GM13976 (cell line): ENCODE measurements around the gene WASL.

Source experiments
- DNase-seq: peaks from one replicate; pipeline ENCODE4 v3.0.0; 2012; ENCODE audit warnings: low spot score
- in situ Hi-C: fragments of 300-500 bp; cut with MboI; formaldehyde crosslinking; loops from one replicate; pipeline ENCODE4 v1.12.0; 2022; ENCODE audit warnings: low sequenced_read_pairs, mixed read lengths, inconsistent platforms; ENCODE audit not compliant: unreplicated experiment
- TF ChIP-seq, protein P1 (sequence below): IDR thresholded peaks from 2 replicates; pipeline ENCODE4 v1.5.1; 2012; ENCODE audit warnings: borderline replicate concordance, mild to moderate bottlenecking; ENCODE audit not compliant: insufficient read depth; ENCODE audit errors: extremely low read depth, missing control alignments, control extremely low read depth

Gene WASL

DNA sequence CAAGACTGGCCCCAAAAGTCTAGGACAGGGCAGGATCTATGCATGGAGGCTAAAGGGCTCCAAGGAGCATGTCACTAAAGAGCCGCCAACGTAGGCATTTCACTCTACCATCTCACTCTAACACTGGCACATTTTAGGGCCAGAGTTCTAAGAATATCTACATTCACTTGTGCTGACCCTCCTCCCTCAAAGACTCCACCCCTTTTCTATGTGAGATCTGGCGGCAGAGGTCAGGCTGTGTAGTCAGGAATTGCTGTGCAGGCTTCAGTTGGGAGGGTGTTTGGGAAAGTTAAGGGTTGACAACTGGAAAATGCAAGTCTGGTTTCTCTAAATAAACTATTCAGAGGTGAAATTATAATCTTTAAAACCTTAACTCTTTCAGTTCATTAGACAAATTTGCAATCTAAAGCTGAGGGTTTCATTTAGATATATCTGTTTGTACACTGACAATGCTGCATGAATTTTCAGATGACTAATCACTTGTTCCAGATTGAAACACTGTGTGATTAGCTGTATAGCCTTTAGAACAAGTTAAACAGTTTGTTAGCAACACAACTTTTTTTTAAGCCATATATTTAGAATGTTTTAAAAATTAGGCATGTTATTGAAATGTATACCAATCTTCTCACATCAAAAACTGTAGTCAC is 74.9 kb downstream of the WASL start:
- TF ChIP-seq, protein P1, sequence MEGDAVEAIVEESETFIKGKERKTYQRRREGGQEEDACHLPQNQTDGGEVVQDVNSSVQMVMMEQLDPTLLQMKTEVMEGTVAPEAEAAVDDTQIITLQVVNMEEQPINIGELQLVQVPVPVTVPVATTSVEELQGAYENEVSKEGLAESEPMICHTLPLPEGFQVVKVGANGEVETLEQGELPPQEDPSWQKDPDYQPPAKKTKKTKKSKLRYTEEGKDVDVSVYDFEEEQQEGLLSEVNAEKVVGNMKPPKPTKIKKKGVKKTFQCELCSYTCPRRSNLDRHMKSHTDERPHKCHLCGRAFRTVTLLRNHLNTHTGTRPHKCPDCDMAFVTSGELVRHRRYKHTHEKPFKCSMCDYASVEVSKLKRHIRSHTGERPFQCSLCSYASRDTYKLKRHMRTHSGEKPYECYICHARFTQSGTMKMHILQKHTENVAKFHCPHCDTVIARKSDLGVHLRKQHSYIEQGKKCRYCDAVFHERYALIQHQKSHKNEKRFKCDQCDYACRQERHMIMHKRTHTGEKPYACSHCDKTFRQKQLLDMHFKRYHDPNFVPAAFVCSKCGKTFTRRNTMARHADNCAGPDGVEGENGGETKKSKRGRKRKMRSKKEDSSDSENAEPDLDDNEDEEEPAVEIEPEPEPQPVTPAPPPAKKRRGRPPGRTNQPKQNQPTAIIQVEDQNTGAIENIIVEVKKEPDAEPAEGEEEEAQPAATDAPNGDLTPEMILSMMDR, result no peak
- in situ Hi-C loops, result no loop called here
- DNase-seq, result no peak

DNA sequence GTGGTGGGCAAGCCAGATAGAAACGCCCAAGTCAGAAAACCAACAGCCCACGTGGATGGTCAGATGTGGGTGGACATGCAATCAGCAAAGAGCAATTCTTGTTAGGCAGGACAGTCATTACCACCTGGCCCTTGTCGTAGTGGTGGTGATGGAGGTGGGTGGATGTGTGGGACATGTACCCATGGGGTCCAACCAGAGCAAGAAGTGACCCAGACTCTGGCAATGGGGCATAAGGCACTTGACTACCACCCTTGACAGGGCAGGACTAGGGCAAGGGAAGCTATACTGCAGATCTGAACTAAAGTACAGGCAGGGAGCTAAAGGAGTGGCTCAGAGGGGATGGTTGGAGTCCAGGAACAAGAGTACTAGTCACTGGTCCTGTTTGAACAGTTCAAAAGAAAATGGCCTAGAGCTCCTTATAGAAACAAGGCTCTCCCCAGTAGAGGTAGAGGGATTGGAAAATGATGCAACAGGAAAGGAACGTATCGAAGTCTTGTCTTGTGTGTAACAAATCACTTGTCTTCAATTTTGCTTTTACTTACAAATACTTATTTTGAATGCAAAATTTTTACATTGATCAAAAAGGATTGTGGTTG is 75.6 kb downstream of the WASL start:
- no peak for DNase-seq
- TF ChIP-seq, protein P1, result no peak
- in situ Hi-C loops, result no loop called here

DNA sequence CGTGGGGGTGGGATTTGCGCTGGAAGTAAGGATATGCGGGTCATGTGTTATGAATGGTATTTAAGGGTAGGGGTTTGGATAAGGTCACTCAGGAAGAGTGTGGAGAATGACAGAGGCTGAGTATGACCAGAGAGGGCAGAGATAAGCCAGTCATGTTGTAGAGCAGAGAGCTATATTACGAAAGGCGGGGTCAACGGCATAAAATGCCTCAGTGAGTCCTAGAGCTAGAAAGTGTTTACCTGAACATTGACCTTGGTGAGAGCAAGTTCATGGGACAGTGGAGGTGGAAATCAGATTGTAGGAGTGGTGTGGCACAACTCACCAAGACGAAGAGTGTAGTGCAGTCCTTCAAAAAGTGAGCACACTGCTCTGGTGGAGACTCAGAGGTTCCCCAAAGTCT is 79.3 kb downstream of the WASL start:
- DNase-seq, result no peak
- in situ Hi-C loops, result no loop called here
- TF ChIP-seq, protein P1, result no peak

DNA sequence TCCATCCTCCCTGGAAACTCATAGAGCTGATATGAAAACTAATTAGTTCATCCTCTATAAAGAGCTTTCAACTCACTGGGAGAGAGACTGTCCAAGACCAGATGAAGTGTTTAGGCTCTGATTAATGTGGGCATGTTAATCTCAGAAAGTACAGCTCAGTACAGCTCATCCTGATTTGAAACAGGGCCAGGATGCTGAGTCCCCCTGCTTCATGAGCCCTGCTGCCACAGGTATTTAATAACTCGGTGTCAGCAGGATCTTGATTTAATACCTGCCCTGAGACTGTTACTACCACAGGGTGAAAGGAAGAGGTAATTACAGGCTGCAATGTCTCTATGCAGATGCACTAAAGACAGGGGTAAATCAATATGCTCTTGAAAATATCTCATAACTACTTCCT is 82.3 kb downstream of the WASL start:
- no peak for DNase-seq
- TF ChIP-seq, protein P1, result no peak
- in situ Hi-C loops, result no loop called here

DNA sequence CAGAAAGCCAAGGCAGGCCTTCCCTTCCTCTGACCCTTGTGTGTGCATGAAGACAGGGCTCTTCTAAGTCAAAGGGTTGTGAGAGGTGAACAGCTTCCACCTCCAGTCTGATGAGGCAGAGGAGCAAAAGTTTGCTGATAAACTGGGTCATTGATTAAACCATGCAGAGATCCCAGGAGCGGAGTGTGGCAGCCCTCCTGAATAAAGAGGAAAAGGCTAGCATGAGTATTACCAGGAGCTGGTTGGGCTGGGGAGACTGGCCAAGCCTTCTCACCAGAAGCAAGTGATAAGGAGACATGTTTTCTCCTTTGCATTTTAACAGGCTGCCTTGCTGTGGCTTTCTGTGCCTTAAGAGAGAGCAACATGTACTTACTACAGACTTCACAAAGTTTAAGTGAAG is 82.9 kb downstream of the WASL start:
- no peak for DNase-seq
- TF ChIP-seq, protein P1, result no peak
- in situ Hi-C loops, result no loop called here

DNA sequence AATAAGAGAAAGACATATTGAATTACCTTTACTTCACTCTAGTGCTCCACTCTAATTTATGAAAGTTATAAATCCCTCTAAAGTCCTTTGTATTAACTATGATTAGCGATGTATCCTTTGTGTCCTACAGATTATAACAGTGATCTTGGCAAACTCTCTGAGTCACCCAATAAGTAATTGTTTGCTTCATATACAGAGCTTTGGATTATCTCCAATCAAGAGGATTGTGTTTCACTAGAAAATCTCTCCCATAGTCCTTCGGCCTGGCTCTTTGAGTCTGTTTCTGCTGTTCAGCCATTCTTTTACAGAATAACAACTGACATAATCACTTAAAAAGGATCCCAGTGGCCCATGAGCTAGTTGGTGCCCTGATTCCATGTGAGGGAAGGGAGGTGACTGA is 83.6 kb downstream of the WASL start:
- in situ Hi-C loops, result no loop called here
- TF ChIP-seq, protein P1, result no peak
- DNase-seq, result no peak
